Lower lobe of right lung (tissue), 2 donors: Measurements from ENCODE around the gene HTT. TPM values are rescaled to one million over a fixed set of nuclear protein-coding genes. Genes with fewer than 3 reads are reported as not detected.

Experiments used
- ATAC-seq, 2 donors: fragments of 200-7000 bp; cut with Tn5 transposase; one replicate each; pipeline ENCODE4 v1.9.1; 2020 to 2022; ENCODE audit warnings: mild to moderate bottlenecking in 2 of 2, moderate library complexity in 2 of 2
- DNase-seq: peaks from one replicate; pipeline ENCODE4 v3.0.0-alpha.2; 2020
- H3K27ac ChIP-seq: fragments of 200-600 bp; one replicate; pipeline ENCODE4 v1.8.0; 2022
- H3K27me3 ChIP-seq: fragments of 200-600 bp; one replicate; pipeline ENCODE4 v1.8.0; 2022; ENCODE audit warnings: low read depth
- H3K36me3 ChIP-seq: fragments of 200-600 bp; one replicate; pipeline ENCODE4 v1.8.0; 2022; ENCODE audit warnings: mild to moderate bottlenecking
- H3K4me1 ChIP-seq: fragments of 200-600 bp; one replicate; pipeline ENCODE4 v1.8.0; 2022
- H3K4me3 ChIP-seq: fragments of 200-600 bp; one replicate; pipeline ENCODE4 v1.8.0; 2022; ENCODE audit warnings: mild to moderate bottlenecking
- H3K9me3 ChIP-seq: fragments of 200-600 bp; one replicate; pipeline ENCODE4 v1.8.0; 2022
- intact Hi-C: fragments of 100-400 bp; cut with DNase I; formaldehyde crosslinking; loops from one replicate; pipeline ENCODE4 v1.11.0; 2022
- total RNA-seq: library from RNA; stranded (reverse); fragmentation: NEBNext Ultra II Directional; extraction: Animal tissue kit (Norgen Biotek cat#: 25700); gene quantifications from one replicate; pipeline ENCODE4 v1.2.1, GENCODE V29; 2021
- TF ChIP-seq, protein P1 (sequence below): fragments of 200-600 bp; IDR thresholded peaks from one replicate; pipeline ENCODE4 v1.8.0; 2022; ENCODE audit warnings: antibody characterized with exemption, mild to moderate bottlenecking
- donor health status: DM: no; HTN: yes; CAD: no; lungs with severe emphysema.

HTT gene
- total RNA-seq, 1 donor from 2014 or later, result 73.1 TPM

DNA sequence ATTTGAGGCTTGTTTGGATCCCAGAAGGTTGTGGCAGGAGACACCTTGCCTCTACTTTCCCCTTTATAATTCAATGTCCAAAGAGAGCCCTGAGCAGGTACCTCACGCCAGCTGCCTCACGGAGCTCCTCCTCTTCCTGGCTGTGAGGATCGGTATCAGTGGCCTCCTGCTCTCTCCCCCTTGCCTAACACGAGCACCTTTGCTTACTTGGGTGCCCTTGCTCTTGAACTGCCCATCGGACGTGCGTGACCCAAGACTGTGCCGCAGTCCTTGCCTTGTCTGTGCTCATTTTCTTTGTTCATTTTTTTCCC, 146.7 kb downstream of the HTT start:
- ATAC-seq (no peak), DNase-seq (peak; percentile 11)
- H3K36me3 ChIP-seq, result peaks cover 99% of the 10 kb centered on the region
- TF ChIP-seq, protein P1, sequence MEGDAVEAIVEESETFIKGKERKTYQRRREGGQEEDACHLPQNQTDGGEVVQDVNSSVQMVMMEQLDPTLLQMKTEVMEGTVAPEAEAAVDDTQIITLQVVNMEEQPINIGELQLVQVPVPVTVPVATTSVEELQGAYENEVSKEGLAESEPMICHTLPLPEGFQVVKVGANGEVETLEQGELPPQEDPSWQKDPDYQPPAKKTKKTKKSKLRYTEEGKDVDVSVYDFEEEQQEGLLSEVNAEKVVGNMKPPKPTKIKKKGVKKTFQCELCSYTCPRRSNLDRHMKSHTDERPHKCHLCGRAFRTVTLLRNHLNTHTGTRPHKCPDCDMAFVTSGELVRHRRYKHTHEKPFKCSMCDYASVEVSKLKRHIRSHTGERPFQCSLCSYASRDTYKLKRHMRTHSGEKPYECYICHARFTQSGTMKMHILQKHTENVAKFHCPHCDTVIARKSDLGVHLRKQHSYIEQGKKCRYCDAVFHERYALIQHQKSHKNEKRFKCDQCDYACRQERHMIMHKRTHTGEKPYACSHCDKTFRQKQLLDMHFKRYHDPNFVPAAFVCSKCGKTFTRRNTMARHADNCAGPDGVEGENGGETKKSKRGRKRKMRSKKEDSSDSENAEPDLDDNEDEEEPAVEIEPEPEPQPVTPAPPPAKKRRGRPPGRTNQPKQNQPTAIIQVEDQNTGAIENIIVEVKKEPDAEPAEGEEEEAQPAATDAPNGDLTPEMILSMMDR, result no peak
- H3K27me3 ChIP-seq, result no peaks in the 10 kb centered on the region
- H3K4me3 ChIP-seq, result no peak overlapping the region
- no peak overlapping the region for H3K27ac ChIP-seq
- intact Hi-C loops, result no loop called here
- peaks cover 8% of the 10 kb centered on the region for H3K4me1 ChIP-seq
- no peaks in the 10 kb centered on the region for H3K9me3 ChIP-seq

- intact Hi-C loops, result no loop called here
- TF ChIP-seq, protein P1, result no peak
- peaks cover 16% of the 10 kb centered on the region for H3K4me1 ChIP-seq
- ATAC-seq, result no peak
- peaks cover 100% of the 10 kb centered on the region for H3K36me3 ChIP-seq
- no peaks in the 10 kb centered on the region for H3K9me3 ChIP-seq
- H3K27me3 ChIP-seq, result no peaks in the 10 kb centered on the region
- no peak overlapping the region for H3K27ac ChIP-seq
- peak; percentile 25 for DNase-seq
- H3K4me3 ChIP-seq, result no peak overlapping the region
Measured at GRCh38 chr4:3221996-3222395, 147.5 kb downstream of the HTT start.

DNA sequence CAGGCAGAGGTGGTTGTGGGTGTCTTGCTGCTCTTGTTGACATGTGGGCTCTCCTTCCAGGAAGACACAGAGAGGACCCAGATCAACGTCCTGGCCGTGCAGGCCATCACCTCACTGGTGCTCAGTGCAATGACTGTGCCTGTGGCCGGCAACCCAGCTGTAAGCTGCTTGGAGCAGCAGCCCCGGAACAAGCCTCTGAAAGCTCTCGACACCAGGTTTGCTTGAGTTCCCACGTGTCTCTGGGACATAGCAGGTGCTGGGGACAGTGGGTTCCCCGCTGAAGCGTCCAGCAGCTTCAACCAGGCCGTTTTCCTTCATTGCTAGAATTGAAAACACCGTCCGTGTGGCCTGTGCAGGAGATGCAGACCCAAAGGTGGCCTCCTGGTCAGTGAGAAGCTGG, 148.9 kb downstream of the HTT start:
- peak; percentile 37 for DNase-seq
- ATAC-seq, result no peak
- Histone ChIP-seq H3K36me3 (peaks cover 94% of the 10 kb centered on the region), H3K27ac (no peak overlapping the region), H3K4me1 (peaks cover 16% of the 10 kb centered on the region), H3K27me3 (no peaks in the 10 kb centered on the region), H3K4me3 (no peak overlapping the region), H3K9me3 (no peaks in the 10 kb centered on the region)
- TF ChIP-seq, protein P1, result no peak
- intact Hi-C loops, result no loop called here

DNA sequence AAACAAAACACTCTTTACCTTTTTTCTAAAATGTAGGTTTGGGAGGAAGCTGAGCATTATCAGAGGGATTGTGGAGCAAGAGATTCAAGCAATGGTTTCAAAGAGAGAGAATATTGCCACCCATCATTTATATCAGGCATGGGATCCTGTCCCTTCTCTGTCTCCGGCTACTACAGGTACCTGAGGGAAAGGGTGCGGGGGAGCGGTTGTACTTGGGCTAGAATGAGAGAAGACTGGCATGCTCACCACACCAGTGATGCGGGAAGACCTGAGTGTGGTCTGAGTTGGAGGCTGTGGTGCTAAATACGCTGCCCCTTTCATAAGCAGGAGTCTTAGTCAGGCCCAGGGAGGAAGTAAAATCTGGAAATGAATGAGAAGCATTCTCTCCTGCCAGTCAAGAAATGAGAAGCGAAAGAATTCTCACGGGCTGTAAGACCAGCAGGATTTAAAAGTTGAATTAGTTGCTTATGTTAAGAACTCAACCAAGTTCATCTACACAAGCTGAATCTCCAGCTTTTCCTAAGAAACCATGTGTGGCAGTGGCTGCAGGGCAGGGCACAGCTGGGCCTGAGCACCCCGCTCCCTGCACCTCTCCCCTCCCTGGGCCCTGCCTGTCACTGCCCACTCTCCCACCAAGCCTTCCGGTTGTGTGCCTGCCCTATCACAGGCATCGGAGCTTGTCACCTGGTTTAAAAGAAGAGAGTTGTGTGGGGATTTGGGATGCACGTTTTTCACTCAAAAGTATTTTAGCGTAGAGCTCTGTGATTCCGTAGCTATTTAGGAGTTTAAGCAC, 149.7 kb downstream of the HTT start:
- ATAC-seq (no peak), DNase-seq (peak; percentile 28)
- Histone ChIP-seq H3K27me3 (no peaks in the 10 kb centered on the region), H3K36me3 (peaks cover 94% of the 10 kb centered on the region), H3K4me3 (no peak overlapping the region), H3K4me1 (peaks cover 16% of the 10 kb centered on the region), H3K9me3 (no peaks in the 10 kb centered on the region), H3K27ac (no peak overlapping the region)
- intact Hi-C loops, result no loop called here
- TF ChIP-seq, protein P1, result no peak

DNA sequence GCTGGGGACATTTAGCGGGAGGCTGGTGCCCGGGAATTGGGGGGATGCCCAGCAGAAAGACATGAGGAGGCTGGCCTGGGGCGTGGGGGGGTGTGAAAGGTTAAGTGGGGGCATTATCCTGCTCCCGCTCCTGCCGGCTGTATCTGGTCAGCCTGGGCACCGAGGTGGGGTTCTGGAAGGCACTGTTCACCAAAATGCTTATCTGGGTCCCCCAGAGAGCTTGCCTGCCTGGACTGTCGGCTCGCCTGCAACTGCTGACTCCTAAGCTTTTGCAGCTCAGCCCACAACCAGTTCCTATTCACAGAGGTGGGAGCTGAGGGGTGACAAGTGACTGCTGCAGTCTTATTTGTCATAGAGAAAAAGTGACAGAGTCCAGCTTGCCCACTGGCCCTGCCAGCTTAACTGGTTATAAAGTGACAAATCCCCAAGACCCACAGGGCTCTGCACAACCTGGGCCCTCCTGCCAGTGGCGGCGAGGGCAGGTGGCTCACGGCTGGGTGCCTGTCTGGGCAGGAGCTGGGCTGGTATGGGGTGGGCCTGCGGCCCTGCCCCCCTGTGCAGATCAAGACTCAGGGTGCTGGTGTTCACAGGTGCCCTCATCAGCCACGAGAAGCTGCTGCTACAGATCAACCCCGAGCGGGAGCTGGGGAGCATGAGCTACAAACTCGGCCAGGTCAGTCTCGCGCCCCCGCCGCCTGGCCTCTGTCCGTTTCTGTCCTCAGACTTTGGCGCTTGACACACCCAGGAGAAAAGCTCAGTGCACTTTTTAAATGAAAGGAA, 150.8 kb downstream of the HTT start:
- intact Hi-C loops, result no loop called here
- ATAC-seq, result no peak
- no peak overlapping the region for H3K4me3 ChIP-seq

More for the DNA sequence above, 150.8 kb downstream of the HTT start:
- peak; percentile 47 for DNase-seq
- H3K9me3 ChIP-seq, result no peaks in the 10 kb centered on the region
- TF ChIP-seq, protein P1, result no peak
- H3K4me1 ChIP-seq, result peaks cover 16% of the 10 kb centered on the region
- H3K36me3 ChIP-seq, result peaks cover 94% of the 10 kb centered on the region
- no peak overlapping the region for H3K27ac ChIP-seq
- H3K27me3 ChIP-seq, result no peaks in the 10 kb centered on the region
